Osteoblast (primary cell): ENCODE data around the gene SMAP1. TPM values are rescaled to one million over a fixed set of nuclear protein-coding genes. Genes with fewer than 3 reads are reported as not detected.
"Not testable (repeated sequence)": the region's sequence is repeated elsewhere in the genome, so short reads cannot be mapped to it uniquely, and the experiment has no call there.

Experiments
- DNase-seq: peaks from one replicate; pipeline ENCODE4 v3.0.0; 2011; ENCODE audit warnings: low spot score, mixed read lengths; ENCODE audit not compliant: insufficient read length; ENCODE audit errors: missing footprints
- H2AFZ ChIP-seq: 2 replicates; pipeline ENCODE4 v1.6.0; 2011; ENCODE audit warnings: mild to moderate bottlenecking, low read length
- H3K27ac ChIP-seq: 2 replicates; pipeline ENCODE4 v1.5.1; 2011; ENCODE audit warnings: mild to moderate bottlenecking, low read depth, low read length, moderate library complexity
- H3K27me3 ChIP-seq: 2 replicates; pipeline ENCODE4 v1.6.0; 2012; ENCODE audit warnings: mild to moderate bottlenecking, control low read depth, inconsistent platforms, low read length, moderate library complexity; ENCODE audit not compliant: insufficient read depth
- H3K36me3 ChIP-seq: 2 replicates; pipeline ENCODE4 v1.5.1; 2011; ENCODE audit warnings: mild to moderate bottlenecking, low read length, control low read depth, moderate library complexity; ENCODE audit not compliant: insufficient read depth
- H3K4me1 ChIP-seq: 2 replicates; pipeline ENCODE4 v1.5.1; 2011; ENCODE audit warnings: mild to moderate bottlenecking, low read length, control low read depth, moderate library complexity; ENCODE audit not compliant: insufficient read depth
- H3K4me2 ChIP-seq: 2 replicates; pipeline ENCODE4 v1.6.0; 2011; ENCODE audit warnings: mild to moderate bottlenecking, low read length; ENCODE audit not compliant: insufficient read depth
- H3K4me3 ChIP-seq: fragments of 200-600 bp; sonication (generic); 3 replicates; pipeline ENCODE4 v1.5.1; 2012; ENCODE audit warnings: mild to moderate bottlenecking, low read length, inconsistent platforms; ENCODE audit not compliant: insufficient read depth
- H3K79me2 ChIP-seq: 2 replicates; pipeline ENCODE4 v1.6.0; 2012; ENCODE audit warnings: mild to moderate bottlenecking, low read length, control low read depth, inconsistent platforms; ENCODE audit not compliant: insufficient read depth
- H3K9me3 ChIP-seq: 2 replicates; pipeline ENCODE4 v1.5.1; 2011; ENCODE audit warnings: low read depth, low read length, control low read depth
- H4K20me1 ChIP-seq: 2 replicates; pipeline ENCODE4 v1.6.0; 2012; ENCODE audit warnings: mild to moderate bottlenecking, low read length, control low read depth; ENCODE audit not compliant: insufficient read depth
- total RNA-seq: library from RNA; depleted of rRNA; stranded (reverse); fragments of >200 nt; gene quantifications from 2 replicates; pipeline ENCODE4 v1.2.3, GENCODE V29; 2012
- TF ChIP-seq, protein P1 (sequence below): IDR thresholded peaks from 2 replicates; pipeline ENCODE4 v1.5.1; 2011; ENCODE audit warnings: mild to moderate bottlenecking, low read depth, low read length, moderate library complexity; ENCODE audit errors: extremely low read depth

Gene SMAP1
- total RNA-seq, 1 donor = 33.7 TPM

DNA sequence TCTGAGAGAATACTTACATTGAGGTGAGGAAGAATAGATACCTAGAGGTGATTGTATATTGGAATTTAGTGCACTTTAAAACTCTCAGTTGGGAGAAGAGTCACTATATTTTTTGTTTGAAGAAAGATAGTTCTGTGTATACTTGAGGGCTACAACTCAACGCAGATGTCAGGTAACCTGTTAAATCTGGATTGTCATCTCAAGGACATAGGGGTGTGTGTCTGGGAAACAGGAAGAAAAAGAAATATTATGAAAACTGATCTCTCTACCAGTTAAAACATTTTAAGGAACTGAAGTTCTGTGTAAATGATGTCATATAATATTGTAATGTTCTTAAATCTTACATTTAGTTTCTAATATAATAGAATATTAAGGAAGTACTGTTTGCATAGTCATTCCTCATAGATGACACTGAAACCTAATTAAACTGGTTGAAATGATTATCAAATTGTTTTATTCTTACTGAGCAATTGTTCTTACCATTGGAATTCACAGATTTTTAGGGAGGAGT lies 86.2 kb downstream of the SMAP1 start:
- no peaks in the 10 kb centered on the region for H3K4me1 ChIP-seq
- H3K4me2 ChIP-seq = no peak overlapping the region
- H3K36me3 ChIP-seq = no peaks in the 10 kb centered on the region
- H3K27me3 ChIP-seq = no peaks in the 10 kb centered on the region
- H3K9me3 ChIP-seq = no peaks in the 10 kb centered on the region
- no peaks in the 10 kb centered on the region for H4K20me1 ChIP-seq
- TF ChIP-seq, protein P1, sequence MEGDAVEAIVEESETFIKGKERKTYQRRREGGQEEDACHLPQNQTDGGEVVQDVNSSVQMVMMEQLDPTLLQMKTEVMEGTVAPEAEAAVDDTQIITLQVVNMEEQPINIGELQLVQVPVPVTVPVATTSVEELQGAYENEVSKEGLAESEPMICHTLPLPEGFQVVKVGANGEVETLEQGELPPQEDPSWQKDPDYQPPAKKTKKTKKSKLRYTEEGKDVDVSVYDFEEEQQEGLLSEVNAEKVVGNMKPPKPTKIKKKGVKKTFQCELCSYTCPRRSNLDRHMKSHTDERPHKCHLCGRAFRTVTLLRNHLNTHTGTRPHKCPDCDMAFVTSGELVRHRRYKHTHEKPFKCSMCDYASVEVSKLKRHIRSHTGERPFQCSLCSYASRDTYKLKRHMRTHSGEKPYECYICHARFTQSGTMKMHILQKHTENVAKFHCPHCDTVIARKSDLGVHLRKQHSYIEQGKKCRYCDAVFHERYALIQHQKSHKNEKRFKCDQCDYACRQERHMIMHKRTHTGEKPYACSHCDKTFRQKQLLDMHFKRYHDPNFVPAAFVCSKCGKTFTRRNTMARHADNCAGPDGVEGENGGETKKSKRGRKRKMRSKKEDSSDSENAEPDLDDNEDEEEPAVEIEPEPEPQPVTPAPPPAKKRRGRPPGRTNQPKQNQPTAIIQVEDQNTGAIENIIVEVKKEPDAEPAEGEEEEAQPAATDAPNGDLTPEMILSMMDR = no peak
- no peak for DNase-seq
- no peak overlapping the region for H3K27ac ChIP-seq
- no peaks in the 10 kb centered on the region for H3K79me2 ChIP-seq
- no peak overlapping the region for H2AFZ ChIP-seq
- no peak overlapping the region for H3K4me3 ChIP-seq

DNA sequence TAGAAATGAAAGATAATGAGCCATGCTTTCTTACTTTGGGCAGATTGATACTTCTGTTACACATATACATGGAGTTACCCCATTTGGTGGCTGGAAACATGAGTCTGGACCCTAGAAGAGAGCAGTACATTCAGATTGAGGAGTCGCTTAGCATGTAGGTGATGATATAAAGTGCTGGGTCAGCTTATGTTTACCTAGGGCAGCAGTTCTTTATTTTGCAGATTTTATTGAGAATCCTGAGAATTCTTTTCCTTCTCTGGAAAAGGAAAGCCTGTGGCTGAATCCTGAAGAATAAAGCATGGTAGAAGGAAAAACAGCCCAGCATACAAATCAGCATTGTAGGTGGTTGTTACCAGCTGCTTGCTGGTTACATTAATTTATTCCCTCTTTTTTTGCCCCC lies 91.2 kb downstream of the SMAP1 start:
- no peak overlapping the region for H3K27ac ChIP-seq
- H3K36me3 ChIP-seq = no peaks in the 10 kb centered on the region
- no peaks in the 10 kb centered on the region for H3K27me3 ChIP-seq
- no peaks in the 10 kb centered on the region for H4K20me1 ChIP-seq
- no peaks in the 10 kb centered on the region for H3K9me3 ChIP-seq
- no peak for DNase-seq
- no peaks in the 10 kb centered on the region for H3K4me1 ChIP-seq
- H2AFZ ChIP-seq = no peak overlapping the region
- no peak overlapping the region for H3K4me2 ChIP-seq
- no peaks in the 10 kb centered on the region for H3K79me2 ChIP-seq
- no peak overlapping the region for H3K4me3 ChIP-seq
- TF ChIP-seq, protein P1 = no peak

DNA sequence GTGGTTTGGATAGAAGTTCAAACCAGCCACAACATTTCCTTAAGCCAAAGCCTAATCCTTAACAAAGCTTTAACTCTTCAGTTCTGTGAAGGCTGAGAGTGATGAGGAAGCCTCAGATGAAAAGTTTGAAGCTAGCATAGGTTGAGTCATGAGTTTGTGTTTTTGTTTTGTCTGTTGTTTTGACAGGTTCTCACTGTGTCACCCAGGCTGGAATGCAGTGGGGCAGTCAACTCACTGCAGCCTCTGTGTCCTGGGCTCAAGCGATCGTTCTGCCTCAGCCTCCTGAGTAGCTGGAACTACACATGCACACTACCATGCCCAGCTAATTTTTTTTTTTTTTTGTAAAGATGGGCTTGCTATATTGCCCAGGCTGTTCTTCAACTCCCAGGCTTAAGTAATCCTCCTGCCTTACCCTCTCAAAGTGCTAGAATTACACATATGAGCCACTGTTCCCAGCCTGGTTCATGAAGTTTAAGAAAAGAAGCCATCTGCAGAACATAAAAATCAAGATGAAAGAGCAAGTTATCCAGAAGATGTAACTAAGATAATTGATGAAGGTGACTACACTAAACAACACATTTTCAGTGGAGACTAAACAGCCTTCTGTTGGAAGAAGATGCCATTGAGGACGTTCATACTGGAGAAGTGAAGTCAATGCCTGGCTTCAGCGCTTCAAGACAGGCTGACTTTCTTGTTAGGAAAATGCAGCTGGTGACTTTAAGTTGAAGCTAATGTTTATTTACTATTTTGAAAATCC lies 96.2 kb downstream of the SMAP1 start:
- Histone ChIP-seq H3K4me1 (no peaks in the 10 kb centered on the region), H3K27me3 (no peaks in the 10 kb centered on the region), H4K20me1 (no peaks in the 10 kb centered on the region), H2AFZ (no peak overlapping the region), H3K9me3 (no peaks in the 10 kb centered on the region), H3K79me2 (no peaks in the 10 kb centered on the region), H3K36me3 (no peaks in the 10 kb centered on the region), H3K4me2 (no peak overlapping the region), H3K4me3 (no peak overlapping the region), H3K27ac (no peak overlapping the region)
- TF ChIP-seq, protein P1 = no peak
- no peak for DNase-seq

DNA sequence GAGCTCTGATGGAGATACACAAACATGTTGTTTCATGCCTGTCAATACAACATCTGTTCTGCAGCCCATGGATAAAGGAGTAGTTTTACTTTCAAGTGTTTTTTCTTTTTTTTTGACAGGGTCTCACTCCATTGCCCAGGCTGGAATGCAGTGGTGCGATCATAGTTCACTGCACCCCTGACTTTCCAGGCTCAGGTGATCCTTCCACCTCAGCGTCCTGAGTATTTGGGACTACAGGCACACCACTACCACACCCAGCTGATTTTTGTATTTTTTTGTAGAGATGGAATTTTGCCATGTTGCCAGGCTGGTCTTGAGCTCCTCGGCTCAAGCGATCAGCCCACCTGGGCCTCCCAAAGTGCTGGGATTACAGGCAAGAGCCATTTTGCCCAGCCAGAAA lies 97.0 kb downstream of the SMAP1 start:
- no peaks in the 10 kb centered on the region for H3K4me1 ChIP-seq
- no peaks in the 10 kb centered on the region for H3K27me3 ChIP-seq
- TF ChIP-seq, protein P1 = no peak

DNA sequence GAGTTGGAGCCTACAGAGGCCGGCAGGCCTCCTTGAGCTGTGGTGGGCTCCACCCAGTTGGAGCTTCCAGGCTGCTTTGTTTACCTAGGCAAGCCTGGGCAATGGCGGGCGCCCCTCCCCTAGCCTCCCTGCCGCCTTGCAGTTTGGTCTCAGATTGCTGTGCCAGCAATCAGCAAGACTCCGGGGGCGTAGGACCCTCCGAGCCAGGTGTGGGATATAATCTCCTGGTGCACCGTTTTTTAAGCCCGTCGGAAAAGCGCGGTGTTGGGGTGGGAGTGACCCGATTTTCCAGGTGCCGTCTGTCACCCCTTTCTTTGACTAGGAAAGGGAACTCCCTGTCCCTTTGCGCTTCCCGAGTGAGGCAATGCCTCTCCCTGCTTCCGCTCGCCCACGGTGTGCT lies 103.7 kb downstream of the SMAP1 start:
- not testable (repeated sequence) for H3K79me2 ChIP-seq, H3K4me3 ChIP-seq, H3K27ac ChIP-seq, H2AFZ ChIP-seq, DNase-seq, H3K4me2 ChIP-seq, H4K20me1 ChIP-seq, H3K4me1 ChIP-seq, H3K9me3 ChIP-seq, H3K36me3 ChIP-seq, H3K27me3 ChIP-seq

More for the DNA sequence above, 97.0 kb downstream of the SMAP1 start:
- H3K9me3 ChIP-seq = no peaks in the 10 kb centered on the region
- DNase-seq = no peak
- H3K27ac ChIP-seq = no peak overlapping the region
- no peak overlapping the region for H3K4me2 ChIP-seq
- no peaks in the 10 kb centered on the region for H4K20me1 ChIP-seq
- H3K4me3 ChIP-seq = no peak overlapping the region
- no peak overlapping the region for H2AFZ ChIP-seq
- no peaks in the 10 kb centered on the region for H3K36me3 ChIP-seq
- H3K79me2 ChIP-seq = no peaks in the 10 kb centered on the region
